Myocyte (in vitro differentiated cells): ENCODE results near the gene THBD. TPM values are rescaled to one million over a fixed set of nuclear protein-coding genes. Genes with fewer than 3 reads are reported as not detected.
"Not testable (repeated sequence)": the region's sequence is repeated elsewhere in the genome, so short reads cannot be mapped to it uniquely, and the experiment has no call there.

Experiments used
- DNase-seq: peaks from one replicate; pipeline ENCODE4 v3.0.0-alpha.2; 2012; ENCODE audit warnings: low read depth
- total RNA-seq: library from RNA; depleted of rRNA; stranded (reverse); fragments of >200 nt; gene quantifications from 2 replicates; pipeline ENCODE4 v1.2.3, GENCODE V29; 2014

Gene THBD
- total RNA-seq, 1 donor from 2014 or later, result 17.9 TPM

GRCh38 chr20:23039136-23039875 is 10.2 kb downstream of the THBD start:
- no peak for DNase-seq

DNA sequence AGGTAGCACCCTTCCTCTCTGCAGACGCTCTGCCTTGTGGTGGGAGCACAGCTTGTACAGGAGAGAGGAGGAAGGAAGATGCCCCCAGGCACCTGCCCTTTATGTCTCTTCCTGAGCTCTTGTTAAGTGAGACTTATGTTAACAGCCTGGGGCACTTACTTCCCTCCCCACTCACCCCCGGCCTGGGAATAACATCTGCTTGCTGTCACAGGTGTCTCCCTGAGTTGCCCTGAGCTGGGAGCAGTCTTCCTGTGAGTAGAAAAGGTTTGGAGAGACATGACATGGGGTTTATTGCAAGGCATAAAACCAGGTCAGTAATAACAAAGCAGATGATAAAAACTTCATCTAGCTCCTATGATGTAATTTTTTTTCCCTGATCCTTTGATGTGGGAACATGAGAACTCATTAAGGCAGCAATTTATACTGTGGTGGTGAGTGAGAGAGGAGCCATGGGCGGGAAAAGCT is 12.4 kb downstream of the THBD start:
- no peak for DNase-seq

DNA sequence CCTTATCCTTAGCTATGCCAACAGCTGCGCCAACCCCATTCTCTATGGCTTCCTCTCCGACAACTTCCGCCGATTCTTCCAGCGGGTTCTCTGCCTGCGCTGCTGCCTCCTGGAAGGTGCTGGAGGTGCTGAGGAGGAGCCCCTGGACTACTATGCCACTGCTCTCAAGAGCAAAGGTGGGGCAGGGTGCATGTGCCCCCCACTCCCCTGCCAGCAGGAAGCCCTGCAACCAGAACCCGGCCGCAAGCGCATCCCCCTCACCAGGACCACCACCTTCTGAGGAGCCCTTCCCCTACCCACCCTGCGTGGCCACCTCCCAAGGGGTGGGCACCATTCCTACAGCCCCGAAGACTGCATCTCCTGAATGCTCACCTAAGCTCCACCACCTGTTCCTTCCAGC is 13.1 kb downstream of the THBD start:
- DNase-seq, result no peak

- no peak for DNase-seq
Observed at GRCh38 chr20:23035731-23036130, 13.7 kb downstream of the THBD start.

DNA sequence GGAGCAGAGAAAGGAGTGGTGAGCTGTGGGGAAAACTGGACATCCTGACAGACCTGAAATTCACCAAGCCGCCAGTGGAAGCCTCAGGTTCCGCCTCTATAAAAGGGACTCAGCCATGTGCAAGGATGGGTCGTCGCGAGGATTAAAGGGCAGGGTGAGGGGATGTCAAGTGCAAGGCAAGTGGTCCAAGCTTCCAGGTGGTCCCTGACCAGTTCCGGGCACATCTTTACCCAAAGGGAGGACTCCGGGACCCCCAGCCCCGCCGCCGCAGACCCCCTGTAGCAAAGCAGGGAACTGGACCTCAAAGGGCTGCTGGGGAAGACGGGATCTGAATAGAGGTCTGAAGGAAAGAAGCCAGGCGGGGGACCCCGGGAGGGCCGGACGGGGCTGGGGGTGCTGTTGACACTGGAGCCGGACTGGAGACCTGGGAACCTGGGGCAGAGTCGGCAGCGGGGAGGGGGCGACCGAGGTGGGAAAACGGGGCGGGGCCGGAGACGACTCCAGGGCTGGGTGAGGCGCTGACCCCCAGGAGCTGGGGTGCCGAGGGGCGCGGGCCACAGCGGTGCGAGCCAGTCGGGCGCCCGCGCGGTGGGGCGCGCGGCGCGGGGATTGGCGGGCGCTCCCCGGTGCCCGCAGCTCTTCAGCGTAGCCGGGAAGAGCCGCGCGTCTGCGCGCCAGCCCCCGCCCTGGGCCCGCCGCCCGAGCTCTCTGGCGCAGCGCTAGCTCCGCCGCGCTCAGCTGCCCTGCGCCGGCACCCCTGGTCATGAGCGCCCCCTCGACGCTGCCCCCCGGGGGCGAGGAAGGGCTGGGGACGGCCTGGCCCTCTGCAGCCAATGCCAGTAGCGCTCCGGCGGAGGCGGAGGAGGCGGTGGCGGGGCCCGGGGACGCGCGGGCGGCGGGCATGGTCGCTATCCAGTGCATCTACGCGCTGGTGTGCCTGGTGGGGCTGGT is 14.5 kb downstream of the THBD start, which contains the start of gene SSTR4:
Gene SSTR4 (plus strand): TSS at position 592 of the 951 bp plus-strand sequence. CDS start 172 bp downstream, at position 764.
- no peak for DNase-seq

DNA sequence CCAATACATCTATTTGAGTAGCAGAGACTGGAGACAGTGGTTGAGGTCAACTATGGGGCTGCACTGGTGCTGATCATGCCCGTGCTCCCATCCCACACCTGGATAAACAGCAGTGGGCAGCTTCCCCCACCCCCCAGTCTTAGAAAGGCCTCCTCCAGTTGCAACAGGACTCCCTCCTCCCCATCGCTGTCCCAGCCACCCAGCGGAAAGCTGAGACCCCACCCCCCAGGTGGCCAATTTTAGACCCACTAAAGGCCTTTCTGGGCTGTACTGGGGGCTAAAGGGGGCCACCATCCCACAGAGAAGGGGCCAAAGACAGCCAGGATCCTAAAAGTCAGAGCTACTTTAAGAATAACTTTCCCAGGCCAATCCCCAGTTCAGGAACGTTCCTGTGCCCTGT is 15.6 kb downstream of the THBD start:
- DNase-seq, result no peak

GRCh38 chr20:23032750-23033078 is 16.8 kb downstream of the THBD start:
- DNase-seq, result no peak

DNA sequence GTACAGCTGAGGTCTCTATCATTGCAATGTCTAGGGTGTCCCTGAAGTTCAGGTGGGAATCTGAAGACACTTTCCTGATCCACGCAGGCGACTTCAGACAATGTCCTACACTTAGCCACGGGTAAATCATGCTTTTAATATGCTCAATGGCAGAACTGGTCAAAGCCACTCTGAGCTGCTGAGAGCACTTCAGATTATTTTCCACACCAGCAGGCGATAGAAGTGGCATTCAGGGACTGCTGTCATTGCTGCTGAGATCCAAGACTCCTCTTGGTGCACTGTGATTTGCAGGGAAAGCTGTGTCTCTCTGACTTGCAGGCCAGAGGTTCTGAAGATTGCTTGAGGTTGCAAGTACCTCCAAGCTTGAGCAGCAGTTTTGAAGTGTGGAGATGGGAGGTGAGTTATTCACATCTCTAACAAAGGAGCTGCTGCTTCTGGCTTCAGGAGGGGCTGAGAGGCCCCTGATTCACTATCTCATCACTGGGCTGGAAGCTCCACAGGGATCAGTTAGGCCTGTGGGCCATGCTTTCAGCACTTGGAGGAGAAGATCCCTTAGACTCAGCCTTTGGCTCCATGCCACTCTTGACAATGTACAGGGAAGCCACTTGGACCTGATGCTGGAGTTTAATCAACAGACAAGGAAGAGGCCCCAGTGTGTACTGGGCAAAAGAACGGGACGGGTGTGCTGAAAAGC is 17.3 kb downstream of the THBD start:
- DNase-seq, result no peak

- no peak for DNase-seq
Observed at GRCh38 chr20:23031346-23031745, 18.1 kb downstream of the THBD start.

DNA sequence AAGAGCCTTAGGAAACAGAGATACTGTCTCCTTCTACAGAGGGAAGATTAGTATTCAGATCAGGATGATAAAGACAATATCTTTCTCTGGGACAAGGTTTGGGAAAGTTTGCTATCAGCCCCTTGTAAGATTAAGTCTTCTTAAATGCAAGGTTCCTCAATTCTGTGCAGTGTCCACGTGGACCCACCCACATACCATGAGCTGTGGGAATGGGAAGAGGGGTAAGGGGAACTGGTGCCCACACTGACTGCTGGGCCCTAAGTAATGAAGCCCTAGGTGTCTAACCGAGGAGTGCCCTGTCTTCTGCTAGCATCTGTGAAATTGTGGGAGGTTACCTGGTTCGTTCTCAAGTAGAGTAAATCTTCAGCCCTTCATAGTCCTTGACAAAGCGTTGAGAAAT is 20.1 kb downstream of the THBD start:
- no peak for DNase-seq

- no peak for DNase-seq
Observed at GRCh38 chr20:23028392-23028791, 21.1 kb downstream of the THBD start.

- no peak for DNase-seq
Observed at GRCh38 chr20:23027721-23028120, 21.8 kb downstream of the THBD start.

GRCh38 chr20:23025503-23025902 is 24.0 kb downstream of the THBD start:
- DNase-seq, result not testable (repeated sequence)

GRCh38 chr20:23024701-23025100 is 24.8 kb downstream of the THBD start:
- no peak for DNase-seq

- no peak for DNase-seq
Observed at GRCh38 chr20:23023621-23024177, 25.8 kb downstream of the THBD start.

GRCh38 chr20:23022849-23023248 is 26.6 kb downstream of the THBD start:
- no peak for DNase-seq

GRCh38 chr20:23021951-23022350 is 27.5 kb downstream of the THBD start:
- no peak for DNase-seq

DNA sequence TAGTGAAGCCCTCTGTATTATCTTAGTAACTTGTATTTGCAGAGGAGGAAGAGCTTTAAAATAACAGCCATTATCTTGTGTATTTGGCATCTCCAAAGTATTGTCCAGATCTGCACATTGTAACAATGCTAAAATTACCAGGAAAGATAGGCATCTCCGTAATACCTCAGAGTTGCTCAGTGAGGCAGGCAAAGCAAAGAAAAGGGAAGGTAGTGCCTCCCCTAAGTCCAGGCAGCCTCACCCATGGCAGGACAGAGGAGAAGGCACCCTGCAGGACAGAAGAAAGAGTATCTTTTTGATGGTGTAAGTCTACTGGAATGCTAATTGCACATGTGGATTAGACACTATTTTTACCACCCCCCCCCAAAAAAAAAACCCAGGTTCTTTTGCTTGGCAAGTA is 27.9 kb downstream of the THBD start:
- DNase-seq, result no peak

- no peak for DNase-seq
Observed at GRCh38 chr20:23020230-23021018, 29.0 kb downstream of the THBD start.

GRCh38 chr20:23019403-23019802 is 30.1 kb downstream of the THBD start:
- DNase-seq, result peak; percentile 67

DNA sequence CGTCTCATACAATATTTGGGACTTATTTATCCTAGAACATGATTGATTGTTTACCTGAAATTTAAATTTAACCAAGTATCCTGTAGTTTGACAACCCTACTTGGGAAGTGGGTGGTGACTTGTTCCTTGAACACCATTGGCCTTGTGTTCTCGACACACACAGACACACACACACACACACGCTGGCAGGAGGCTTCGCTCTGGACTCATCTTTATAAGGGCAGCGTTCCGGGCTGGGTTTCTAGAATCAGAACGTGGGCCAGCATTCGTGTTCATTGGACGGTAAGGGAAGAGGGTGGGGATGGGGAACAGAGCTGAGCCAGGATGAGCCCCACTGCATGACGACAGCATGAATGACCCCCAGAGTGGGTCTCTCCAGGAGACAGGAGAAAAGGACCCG is 30.5 kb downstream of the THBD start:
- DNase-seq, result no peak
